Diencephalon (tissue), 1 donor: ENCODE results near the gene C1QTNF2. TPM values are rescaled to one million over a fixed set of nuclear protein-coding genes. Genes with fewer than 3 reads are reported as not detected.

Experiments
- small RNA-seq: library from RNA; depleted of rRNA; stranded (forward); fragments of <200 nt; gene quantifications from one replicate; pipeline ENCODE3, GENCODE V24; 2014
- total RNA-seq: library from RNA; depleted of rRNA; stranded (reverse); fragments of >200 nt; gene quantifications from one replicate; pipeline ENCODE4 v1.2.3, GENCODE V29; 2014

C1QTNF2 gene
- 2.5 TPM for total RNA-seq

GRCh38 chr5:160369990-160370712 lies at the start of gene C1QTNF2:
TSS of gene C1QTNF2 (minus strand) at chr5:160370626. CDS start at chr5:160355011, 15,615 bp downstream.

GRCh38 chr5:160418561-160419457 lies 48.4 kb upstream of the C1QTNF2 start, which contains the start of gene SLU7:
TSS of gene SLU7 (minus strand) at chr5:160419081. CDS start at chr5:160415294, 3,787 bp downstream.

GRCh38 chr5:160399402-160400353 lies 29.3 kb upstream of the C1QTNF2 start, which contains the start of gene FAM200C:
TSS of gene FAM200C (minus strand) at chr5:160400054. CDS start at chr5:160395490, 4,564 bp downstream.

GRCh38 chr5:160312134-160312959 lies 58.1 kb downstream of the C1QTNF2 start, which contains the start of gene CCNJL:
TSS of gene CCNJL (minus strand) at chr5:160312564. CDS start at chr5:160311923, 641 bp downstream.

Small RNA genes within 50 kb of the gene (small RNA-seq; reads per million reads assigned to genes)
- not detected for gene AC112191.3

Other genes starting within 250 kb of the C1QTNF2 start
- 14.8 TPM for gene FABP6, start 141.1 kb downstream of the C1QTNF2 start, total RNA-seq
- 2.5 TPM for gene CCNJL, start 58.1 kb downstream of the C1QTNF2 start, total RNA-seq
- 28.6 TPM for gene FAM200C, start 29.4 kb upstream of the C1QTNF2 start, total RNA-seq
- gene SLU7, start 48.5 kb upstream of the C1QTNF2 start, total RNA-seq, result 48.2 TPM
- 28.8 TPM for gene PTTG1, start 51.2 kb upstream of the C1QTNF2 start, total RNA-seq